ENCODE results near the gene VPS4B.

DNA sequence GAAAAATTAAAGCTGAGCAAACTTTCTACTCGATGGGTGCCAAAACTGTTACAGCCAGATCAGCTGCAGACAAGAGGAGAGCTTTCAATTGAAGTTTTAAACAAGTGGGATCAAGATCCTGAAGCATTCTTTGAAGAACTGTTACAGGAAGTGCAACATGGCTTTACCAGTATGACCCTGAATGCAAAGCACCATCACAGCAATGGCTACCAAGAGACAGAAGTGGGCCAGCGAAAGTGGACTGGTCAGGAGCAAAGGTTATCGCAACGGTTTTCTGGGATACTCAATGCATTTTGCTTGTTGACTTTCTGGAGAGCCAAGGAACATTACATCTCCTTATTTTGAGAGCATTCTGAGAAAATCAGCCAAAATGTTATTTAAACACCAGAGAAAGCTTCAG is 45.4 kb upstream of the VPS4B start:
- TF ChIP-seq CTCF (conservative IDR thresholded peaks at IDR 0.05) (no peak), ZFX (IDR thresholded peaks at IDR 0.05) (no peak)
